ENCODE measurements around the gene IDS.
A peak's percentile ranks its signal among the peaks of the same experiment; 100 is the strongest.
"Not testable (repeated sequence)": the region's sequence is repeated elsewhere in the genome, so short reads cannot be mapped to it uniquely, and the experiment has no call there.

The IDS gene

GRCh38 chrX:149546962-149547361 lies 41.9 kb upstream of the IDS start:
- H3K36me3 ChIP-seq (ENCODE audit: control insufficient read depth, low read length); H3K27me3 ChIP-seq (ENCODE audit: control insufficient read depth, low read length); H3K4me2 ChIP-seq (ENCODE audit: low read length); H3K9me2 ChIP-seq (replicated peaks; ENCODE audit: control insufficient read depth, low read length); H3F3A ChIP-seq (ENCODE audit: control insufficient read depth, insufficient read depth); H3K27ac ChIP-seq (ENCODE audit: low read depth, low read length); H3K4me1 ChIP-seq (ENCODE audit: control insufficient read depth, low read length); H3K4me3 ChIP-seq (ENCODE audit: low read length); H3K79me2 ChIP-seq (ENCODE audit: control insufficient read depth, low read length); H3K9me3 ChIP-seq (ENCODE audit: control insufficient read depth, insufficient read depth, low read length); H4K20me1 ChIP-seq (ENCODE audit: control insufficient read depth, insufficient read depth, low read depth, low read length): not testable (repeated sequence)

DNA sequence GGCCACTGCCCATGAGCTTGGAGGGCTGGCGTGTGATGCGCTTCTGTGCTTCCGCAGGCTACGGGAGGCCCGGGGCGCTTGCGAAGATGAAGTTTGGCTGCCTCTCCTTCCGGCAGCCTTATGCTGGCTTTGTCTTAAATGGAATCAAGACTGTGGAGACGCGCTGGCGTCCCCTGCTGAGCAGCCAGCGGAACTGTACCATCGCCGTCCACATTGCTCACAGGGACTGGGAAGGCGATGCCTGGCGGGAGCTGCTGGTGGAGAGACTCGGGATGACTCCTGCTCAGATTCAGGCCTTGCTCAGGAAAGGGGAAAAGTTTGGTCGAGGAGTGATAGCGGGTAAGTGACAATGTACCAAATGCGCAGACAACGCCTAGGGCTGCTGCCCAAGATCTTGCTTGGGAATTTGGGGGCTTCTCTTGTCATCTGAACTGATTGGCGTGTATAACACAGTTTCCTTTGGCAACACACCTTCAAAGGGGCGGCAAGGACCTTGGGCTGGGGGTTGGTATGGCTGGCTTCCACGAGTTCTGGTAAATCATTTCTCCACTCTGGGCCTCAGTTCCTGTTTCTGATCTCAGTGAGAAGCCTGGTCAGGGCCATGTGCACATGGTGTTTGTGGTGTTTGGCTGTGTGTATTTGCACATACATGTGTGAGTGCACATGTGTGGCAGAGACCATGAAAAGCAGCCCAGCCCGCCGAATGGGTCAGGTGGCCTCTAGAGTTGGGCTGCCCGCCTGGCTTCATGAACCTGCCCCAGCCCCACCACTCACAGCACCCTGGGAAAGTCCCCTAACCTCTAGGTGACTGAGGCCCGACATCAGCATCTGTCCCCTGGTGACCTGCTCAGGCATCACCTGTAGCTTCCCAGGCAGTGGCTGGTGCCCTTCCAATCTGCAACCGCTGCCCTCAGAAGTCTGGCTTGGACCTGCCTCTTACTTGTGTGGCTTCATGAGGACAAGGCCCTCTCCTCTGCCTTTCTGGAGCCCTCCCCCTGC lies 40.7 kb upstream of the IDS start:
- not testable (repeated sequence) for H4K20me1 ChIP-seq (ENCODE audit: control insufficient read depth, insufficient read depth, low read depth, low read length); H3K27ac ChIP-seq (ENCODE audit: low read depth, low read length); H3F3A ChIP-seq (ENCODE audit: control insufficient read depth, insufficient read depth); H3K36me3 ChIP-seq (ENCODE audit: control insufficient read depth, low read length); H3K4me2 ChIP-seq (ENCODE audit: low read length); H3K27me3 ChIP-seq (ENCODE audit: control insufficient read depth, low read length); H3K9me2 ChIP-seq (replicated peaks; ENCODE audit: control insufficient read depth, low read length); H3K4me1 ChIP-seq (ENCODE audit: control insufficient read depth, low read length); H3K4me3 ChIP-seq (ENCODE audit: low read length); H3K9me3 ChIP-seq (ENCODE audit: control insufficient read depth, insufficient read depth, low read length)
- peaks cover 11% of the 10 kb centered on the region for H3K79me2 ChIP-seq (ENCODE audit: control insufficient read depth, low read length)

- H3K9me3 ChIP-seq (ENCODE audit: control insufficient read depth, insufficient read depth, low read length) = no peaks in the 10 kb centered on the region
- H3K4me3 ChIP-seq (ENCODE audit: low read length) = peak overlapping the region; percentile 88
- H3F3A ChIP-seq (ENCODE audit: control insufficient read depth, insufficient read depth) = no peaks in the 10 kb centered on the region
- H3K4me2 ChIP-seq (ENCODE audit: low read length) = peak overlapping the region; percentile 68
- H3K27ac ChIP-seq (ENCODE audit: low read depth, low read length) = peak overlapping the region; percentile 80; the same call in 1 of the 2 replicates
- no peaks in the 10 kb centered on the region for H3K36me3 ChIP-seq (ENCODE audit: control insufficient read depth, low read length)
- H3K9me2 ChIP-seq (replicated peaks; ENCODE audit: control insufficient read depth, low read length) = no peaks in the 10 kb centered on the region
- H3K4me1 ChIP-seq (ENCODE audit: control insufficient read depth, low read length) = peaks cover 7% of the 10 kb centered on the region; the same call in 1 of the 2 replicates
- TF ChIP-seq, protein P1, sequence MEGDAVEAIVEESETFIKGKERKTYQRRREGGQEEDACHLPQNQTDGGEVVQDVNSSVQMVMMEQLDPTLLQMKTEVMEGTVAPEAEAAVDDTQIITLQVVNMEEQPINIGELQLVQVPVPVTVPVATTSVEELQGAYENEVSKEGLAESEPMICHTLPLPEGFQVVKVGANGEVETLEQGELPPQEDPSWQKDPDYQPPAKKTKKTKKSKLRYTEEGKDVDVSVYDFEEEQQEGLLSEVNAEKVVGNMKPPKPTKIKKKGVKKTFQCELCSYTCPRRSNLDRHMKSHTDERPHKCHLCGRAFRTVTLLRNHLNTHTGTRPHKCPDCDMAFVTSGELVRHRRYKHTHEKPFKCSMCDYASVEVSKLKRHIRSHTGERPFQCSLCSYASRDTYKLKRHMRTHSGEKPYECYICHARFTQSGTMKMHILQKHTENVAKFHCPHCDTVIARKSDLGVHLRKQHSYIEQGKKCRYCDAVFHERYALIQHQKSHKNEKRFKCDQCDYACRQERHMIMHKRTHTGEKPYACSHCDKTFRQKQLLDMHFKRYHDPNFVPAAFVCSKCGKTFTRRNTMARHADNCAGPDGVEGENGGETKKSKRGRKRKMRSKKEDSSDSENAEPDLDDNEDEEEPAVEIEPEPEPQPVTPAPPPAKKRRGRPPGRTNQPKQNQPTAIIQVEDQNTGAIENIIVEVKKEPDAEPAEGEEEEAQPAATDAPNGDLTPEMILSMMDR (IDR thresholded peaks at IDR 0.05; ENCODE audit: low read depth, low read length, poor library complexity, severe bottlenecking) = no peak
- TF ChIP-seq EZH2phosphoT487 (IDR thresholded peaks at IDR 0.05; ENCODE audit: borderline replicate concordance, low read length) = no peak
- no peaks in the 10 kb centered on the region for H3K27me3 ChIP-seq (ENCODE audit: control insufficient read depth, low read length)
- no peaks in the 10 kb centered on the region for H4K20me1 ChIP-seq (ENCODE audit: control insufficient read depth, insufficient read depth, low read depth, low read length)
- peaks cover 11% of the 10 kb centered on the region for H3K79me2 ChIP-seq (ENCODE audit: control insufficient read depth, low read length)
These were observed 36.5 kb upstream of the IDS start for GRCh38 chrX:149541521-149542047.

DNA sequence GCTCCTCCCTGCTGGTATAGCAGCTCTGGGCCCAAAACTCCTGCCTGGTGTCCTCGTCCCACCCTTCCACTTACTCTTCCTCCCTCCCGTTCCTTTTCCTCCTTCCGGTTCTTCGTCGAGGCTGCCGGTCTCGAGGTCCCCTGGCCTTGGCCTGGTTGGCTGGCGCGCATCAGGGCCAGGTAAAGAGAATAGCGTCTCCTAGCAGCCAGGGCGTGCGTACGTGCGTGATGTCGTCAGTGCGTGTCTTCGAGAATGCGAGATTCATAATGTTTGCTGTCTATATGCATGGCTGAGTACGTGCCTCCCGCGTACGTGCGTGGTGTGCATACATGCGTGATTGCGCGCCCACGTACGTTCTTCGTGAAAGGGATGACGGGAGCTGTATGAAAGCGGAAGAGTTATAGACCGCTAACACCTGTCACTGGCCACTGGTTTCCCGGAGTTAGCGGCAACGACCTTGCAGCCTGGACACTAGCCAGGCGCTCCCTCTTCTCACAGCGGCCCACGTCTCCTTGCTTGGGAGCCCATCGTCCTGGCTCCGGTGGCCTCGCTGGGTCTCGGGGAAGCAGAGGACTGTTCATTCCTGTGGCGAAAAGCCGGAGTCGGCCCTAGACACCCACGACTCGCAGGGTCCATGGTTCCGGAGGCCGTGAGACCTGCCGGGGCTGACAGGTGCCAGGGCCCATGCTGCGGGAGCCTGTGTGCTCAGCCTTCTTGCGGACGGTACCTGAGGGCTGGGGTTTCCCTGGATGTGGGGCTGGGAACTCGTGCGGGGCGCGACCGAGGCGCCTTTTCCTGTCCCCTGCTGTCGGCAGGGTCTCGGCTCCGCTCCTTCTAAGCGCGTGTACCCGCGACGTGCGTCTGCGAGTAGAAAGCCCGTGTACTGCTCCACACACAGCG lies 35.8 kb upstream of the IDS start, which contains the start of gene EOLA1:
Gene EOLA1, plus strand, starts transcription at position 392 of the 900 bp plus-strand sequence. CDS start 4,619 bp downstream, outside the sequence.
- peak within 1 kb of the TSS; percentile 71 for H3K4me2 ChIP-seq (ENCODE audit: low read length)
- H3K27me3 ChIP-seq (ENCODE audit: control insufficient read depth, low read length) = no peaks in the 10 kb centered on the region
- no peaks in the 10 kb centered on the region for H4K20me1 ChIP-seq (ENCODE audit: control insufficient read depth, insufficient read depth, low read depth, low read length)
- peaks cover 7% of the 10 kb centered on the region; the same call in 1 of the 2 replicates for H3K4me1 ChIP-seq (ENCODE audit: control insufficient read depth, low read length)
- TF ChIP-seq, protein P1 (IDR thresholded peaks at IDR 0.05; ENCODE audit: low read depth, low read length, poor library complexity, severe bottlenecking) = no peak
- TF ChIP-seq EZH2phosphoT487 (IDR thresholded peaks at IDR 0.05; ENCODE audit: borderline replicate concordance, low read length) = no peak
- peak within 1 kb of the TSS; percentile 88 for H3K4me3 ChIP-seq (ENCODE audit: low read length)
- no peaks in the 10 kb centered on the region for H3K9me2 ChIP-seq (replicated peaks; ENCODE audit: control insufficient read depth, low read length)
- peaks cover 11% of the 10 kb centered on the region for H3K79me2 ChIP-seq (ENCODE audit: control insufficient read depth, low read length)
- peak within 1 kb of the TSS; percentile 80 for H3K27ac ChIP-seq (ENCODE audit: low read depth, low read length)
- no peaks in the 10 kb centered on the region for H3K36me3 ChIP-seq (ENCODE audit: control insufficient read depth, low read length)
- H3K9me3 ChIP-seq (ENCODE audit: control insufficient read depth, insufficient read depth, low read length) = no peaks in the 10 kb centered on the region
- H3F3A ChIP-seq (ENCODE audit: control insufficient read depth, insufficient read depth) = no peaks in the 10 kb centered on the region
